GM12892 (cell line): ENCODE measurements around the gene C1RL.

Source experiments
- DNase-seq: peaks from one replicate; pipeline ENCODE4 v3.0.0; 2011; ENCODE audit not compliant: insufficient read length
- FAIRE-seq: peaks from 2 replicates; lab custom pipeline; 2011; peaks lifted over from hg19 to GRCh38; lab: Jason Lieb, UNC
- POLR2A ChIP-seq: IDR thresholded peaks from 2 replicates; pipeline ENCODE4 v1.6.1; 2011; ENCODE audit warnings: low read depth, low read length, control low read depth
- POLR2AphosphoS5 ChIP-seq: IDR thresholded peaks from 2 replicates; pipeline ENCODE4 v1.6.1; 2011; ENCODE audit warnings: low read depth, low read length, control low read depth
- TAF1 ChIP-seq: IDR thresholded peaks from 2 replicates; pipeline ENCODE4 v1.6.1; 2011; ENCODE audit warnings: low read depth, mild to moderate bottlenecking, control low read depth, low read length, borderline replicate concordance

C1RL gene

DNA sequence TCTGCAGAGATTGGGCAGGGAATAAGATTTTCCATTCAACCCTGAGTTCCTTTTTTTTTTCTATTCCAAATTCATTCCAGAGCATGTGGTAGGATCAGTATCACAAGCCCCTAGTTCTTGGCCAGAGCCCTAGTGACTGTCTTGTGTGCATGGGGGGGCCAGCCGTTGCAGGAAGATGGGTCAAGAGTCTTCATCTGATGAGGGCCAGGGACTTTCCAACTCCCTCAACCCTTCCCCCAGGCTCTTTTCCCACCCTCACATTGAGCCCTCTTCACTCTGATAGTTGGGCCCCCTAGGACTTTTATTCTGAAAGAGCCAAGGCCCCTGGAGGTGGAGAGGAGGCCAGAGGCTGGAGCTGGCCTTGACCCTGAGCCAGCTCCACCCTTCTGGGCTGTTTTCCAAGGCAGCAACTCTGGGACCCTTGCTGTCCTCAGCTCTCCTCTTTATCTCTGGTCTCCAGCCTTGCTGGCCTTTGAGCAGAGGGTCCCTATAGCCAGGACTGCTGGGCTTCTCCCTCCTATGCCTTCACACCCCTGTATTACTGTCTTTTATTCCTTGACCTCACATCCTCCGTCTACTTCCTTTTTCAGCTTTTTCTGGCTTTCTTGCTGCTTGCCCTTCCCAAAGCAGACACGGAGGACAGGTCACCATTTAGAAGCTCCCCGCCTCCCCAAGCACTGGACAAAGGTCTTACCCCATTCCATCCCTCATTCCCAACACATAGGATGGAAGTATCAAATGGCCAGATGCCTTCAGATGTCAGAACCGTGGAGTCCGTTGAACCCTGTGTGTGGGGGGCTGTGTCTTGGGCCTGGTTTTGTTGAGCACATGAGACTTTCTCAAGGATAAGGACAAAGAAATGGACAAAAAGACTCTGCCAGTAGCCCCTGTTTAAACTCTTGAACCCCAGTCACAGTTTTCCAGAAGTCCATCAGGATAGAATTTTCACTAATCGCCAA lies 14.1 kb upstream of the C1RL start:
- FAIRE-seq (no peak), DNase-seq (no peak)
- TF ChIP-seq TAF1 (no peak), POLR2A (no peak), POLR2AphosphoS5 (no peak)

DNA sequence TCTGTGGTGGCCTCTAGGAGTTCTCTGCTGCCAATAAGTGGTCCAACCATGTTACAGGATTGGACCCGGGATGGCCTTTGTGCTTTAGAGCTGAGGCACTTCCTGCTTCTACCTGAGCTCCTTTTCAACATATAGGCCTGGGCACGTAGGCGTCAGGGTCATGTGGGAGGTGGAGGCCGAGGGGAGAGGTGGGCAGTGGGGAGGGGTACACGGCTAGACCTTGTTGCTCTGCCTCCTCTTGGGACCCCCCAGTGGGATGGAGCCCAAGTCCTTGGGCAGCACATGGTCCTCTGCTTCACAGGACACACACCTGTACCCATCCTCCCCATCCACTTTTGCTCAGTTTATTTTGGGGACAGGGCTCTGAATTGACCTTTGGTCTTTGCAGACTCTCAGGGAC lies 12.3 kb upstream of the C1RL start:
- no peak for TF ChIP-seq POLR2AphosphoS5
- no peak for TF ChIP-seq TAF1
- no peak for TF ChIP-seq POLR2A
- FAIRE-seq: no peak

DNA sequence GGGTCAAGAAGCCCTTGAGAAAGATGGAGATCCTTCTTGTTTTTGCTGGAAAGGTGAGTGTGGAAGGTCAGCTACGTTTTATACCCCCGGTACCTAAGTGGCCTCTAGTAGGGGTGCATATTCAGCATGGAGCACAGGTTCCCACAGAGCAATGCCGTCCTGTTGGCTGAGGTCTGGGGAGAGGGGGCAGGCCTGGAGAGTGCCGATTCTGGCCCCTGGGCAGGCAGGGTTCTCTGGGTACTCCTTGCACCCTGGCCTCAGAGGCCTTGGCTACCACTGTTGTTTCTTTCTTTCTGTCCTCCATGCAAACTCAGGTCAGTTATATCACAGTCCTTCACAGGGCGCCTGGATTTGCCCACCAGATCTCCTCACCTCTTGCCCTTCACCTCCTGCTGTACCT lies 11.2 kb upstream of the C1RL start:
- FAIRE-seq (no peak), DNase-seq (no peak)
- TF ChIP-seq POLR2A (no peak), TAF1 (no peak), POLR2AphosphoS5 (no peak)

More for the DNA sequence above, 12.3 kb upstream of the C1RL start:
- no peak for DNase-seq

GRCh38 chr12:7118881-7119280 lies 9.9 kb upstream of the C1RL start:
- FAIRE-seq: no peak
- TF ChIP-seq POLR2AphosphoS5 (no peak), POLR2A (no peak), TAF1 (no peak)
- no peak for DNase-seq

- TF ChIP-seq POLR2AphosphoS5 (no peak), POLR2A (no peak), TAF1 (no peak)
- no peak for DNase-seq
- FAIRE-seq: no peak
These were observed 8.7 kb upstream of the C1RL start for GRCh38 chr12:7117670-7118069.

GRCh38 chr12:7116916-7117315 lies 7.9 kb upstream of the C1RL start:
- DNase-seq: no peak
- TF ChIP-seq POLR2A: no peak
- no peak for TF ChIP-seq POLR2AphosphoS5
- no peak for TF ChIP-seq TAF1
- FAIRE-seq: no peak

- FAIRE-seq (no peak), DNase-seq (no peak)
- TF ChIP-seq POLR2AphosphoS5: no peak
- TF ChIP-seq TAF1: no peak
- TF ChIP-seq POLR2A: no peak
These were observed 7.2 kb upstream of the C1RL start for GRCh38 chr12:7116196-7116595.

DNA sequence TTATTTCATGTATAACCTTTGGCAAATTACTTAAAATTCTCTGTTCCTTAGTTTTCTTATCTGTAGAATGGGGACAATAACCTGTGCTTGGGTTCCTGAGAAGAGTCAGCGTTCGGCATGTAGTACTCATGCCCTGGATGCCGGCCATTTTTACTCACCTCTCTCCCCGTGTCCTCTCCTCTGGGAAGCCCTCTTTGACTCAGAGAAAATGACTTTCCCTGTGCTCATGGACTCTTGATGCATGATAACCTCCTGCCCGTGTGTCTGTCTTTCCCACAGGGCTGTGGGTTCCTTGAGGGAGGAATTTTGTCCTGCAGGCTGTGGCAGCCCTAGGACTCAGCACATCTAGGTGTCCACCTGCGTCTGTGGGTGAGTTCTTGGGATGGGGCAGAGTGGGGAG lies 5.8 kb upstream of the C1RL start:
- no peak for FAIRE-seq
- no peak for DNase-seq

DNA sequence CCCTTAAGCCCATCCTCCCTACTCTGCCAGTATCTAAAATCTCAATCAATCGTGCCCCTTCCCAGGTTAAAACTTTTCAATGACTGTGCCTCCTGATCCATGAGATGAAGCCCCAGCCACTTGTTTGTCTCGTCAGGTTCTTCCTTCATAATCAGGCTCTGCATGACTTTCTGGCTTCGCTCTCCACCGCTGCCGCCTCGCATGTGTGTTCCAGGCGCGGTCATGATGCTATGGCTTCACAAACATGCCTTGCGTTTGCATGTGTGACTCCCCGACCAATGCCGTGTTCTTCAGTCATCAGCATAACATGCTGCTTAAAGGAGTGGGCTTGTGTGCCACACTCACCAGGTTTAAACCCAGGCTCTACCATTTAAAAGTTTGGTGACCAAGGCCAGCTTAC lies 5.0 kb upstream of the C1RL start:
- TF ChIP-seq POLR2A: no peak
- TF ChIP-seq POLR2AphosphoS5: no peak
- no peak for TF ChIP-seq TAF1
- FAIRE-seq (no peak), DNase-seq (no peak)

More for the DNA sequence above, 5.8 kb upstream of the C1RL start:
- TF ChIP-seq POLR2AphosphoS5 (no peak), POLR2A (no peak), TAF1 (no peak)

- FAIRE-seq (peak; percentile 85), DNase-seq (no peak)
- TF ChIP-seq TAF1 (no peak), POLR2A (no peak), POLR2AphosphoS5 (no peak)
These were observed 4.4 kb upstream of the C1RL start for GRCh38 chr12:7113389-7113871.

DNA sequence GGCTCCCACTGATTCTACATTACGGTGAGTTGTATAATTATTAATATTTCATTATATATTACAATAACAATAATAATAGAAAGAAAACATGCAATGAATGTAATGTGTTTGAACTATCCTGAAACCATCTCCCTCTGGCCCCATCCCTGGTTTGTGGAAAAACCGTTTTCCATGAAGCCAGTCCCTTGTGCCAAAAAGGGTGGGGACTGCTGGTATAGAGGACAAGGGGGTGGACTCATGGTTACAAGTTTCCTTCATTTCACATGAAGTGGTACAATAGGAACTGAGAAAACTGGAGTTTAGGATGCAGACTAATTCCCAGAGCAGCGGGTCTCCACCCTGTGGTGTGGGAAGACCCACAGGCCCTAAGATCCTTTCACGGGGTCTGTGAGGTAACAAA lies 3.0 kb upstream of the C1RL start:
- no peak for TF ChIP-seq POLR2A
- no peak for DNase-seq
- FAIRE-seq: no peak

- FAIRE-seq: no peak
- no peak for TF ChIP-seq POLR2AphosphoS5
- TF ChIP-seq POLR2A: no peak
- TF ChIP-seq TAF1: no peak
- no peak for DNase-seq
These were observed 1.6 kb upstream of the C1RL start for GRCh38 chr12:7110661-7111060.
